Right lobe of liver (tissue), 6 donors: ENCODE measurements around the gene CFAP210. TPM values are rescaled to one million over a fixed set of nuclear protein-coding genes. Genes with fewer than 3 reads are reported as not detected.
"Not testable (repeated sequence)": the region's sequence is repeated elsewhere in the genome, so short reads cannot be mapped to it uniquely, and the experiment has no call there.

Source experiments
- ATAC-seq, 4 donors: fragments of 200-7000 bp; cut with Tn5 transposase; one replicate each; pipeline ENCODE4 v1.9.1; 2020; ENCODE audit warnings: mild to moderate bottlenecking in 4 of 4, moderate library complexity in 4 of 4
- DNase-seq, 3 donors: peaks; one replicate each; pipeline ENCODE4 v3.0.0-alpha.2; 2020
- H3K27ac ChIP-seq, 3 donors: fragments of 200-600 bp; one replicate each; pipeline ENCODE4 v1.8.0; 2022
- H3K27me3 ChIP-seq, 2 donors: fragments of 200-600 bp; one replicate each; pipeline ENCODE4 v1.8.0; 2022
- H3K36me3 ChIP-seq, 4 donors: fragments of 200-600 bp; sonication (generic) in 1 of 4; one replicate each; pipeline versions ENCODE4 v1.5.1 to v1.8.0; 2017 to 2022; ENCODE audit warnings: control low read depth in 1 of 4
- H3K4me1 ChIP-seq, 4 donors: fragments of 200-600 bp; sonication (generic) in 1 of 4; one replicate each; pipeline versions ENCODE4 v1.5.1 to v1.8.0; 2017 to 2022; ENCODE audit warnings: control low read depth in 1 of 4
- H3K4me3 ChIP-seq, 3 donors: fragments of 200-600 bp; one replicate each; pipeline ENCODE4 v1.8.0; 2022
- H3K9me3 ChIP-seq, 4 donors: fragments of 200-600 bp; sonication (generic) in 1 of 4; one replicate each; pipeline versions ENCODE4 v1.5.1 to v1.8.0; 2017 to 2022; ENCODE audit warnings: control low read depth in 1 of 4
- POLR2A ChIP-seq: fragments of 450-650 bp; IDR thresholded peaks from one replicate; pipeline ENCODE4 v1.6.1; 2017; ENCODE audit warnings: antibody characterized with exemption, mild to moderate bottlenecking
- WGBS: methylation state at CpG from one replicate; pipeline ENCODE4 v1.1.6; 2018; ENCODE audit warnings: low coverage, low lambda C conversion rate; ENCODE audit not compliant: insufficient coverage; ENCODE audit errors: missing lambda C conversion rate; 5-methylcytosine and 5-hydroxymethylcytosine counted together
- intact Hi-C, 2 donors: fragments of 100-400 bp; cut with DNase I; formaldehyde crosslinking; loops; one replicate each; pipeline versions ENCODE4 v1.11.2 to v1.14.1; 2022
- small RNA-seq, 2 experiments: library from RNA; depleted of rRNA; stranded (forward); fragments of <200 nt; gene quantifications; one replicate each; pipeline ENCODE3, GENCODE V24; 2016
- total RNA-seq, 6 experiments: library from RNA; depleted of rRNA in 2 of 6; stranded (reverse); fragments of >200 nt in 2 of 6; fragmentation: NEBNext Ultra II Directional in 3 of 6; extraction: Animal tissue kit (Norgen Biotek cat#: 25700) in 3 of 6; gene quantifications; one replicate each; pipeline versions ENCODE4 v1.1.0 to v1.2.4, GENCODE V29; 2016 to 2023
- TF ChIP-seq, protein P1 (sequence below), 4 donors: fragments of 200-600 bp in 3 of 4; fragments of 450-650 bp in 1 of 4; IDR thresholded peaks; one replicate each; pipeline versions ENCODE4 v1.5.1 to v1.8.0; 2016 to 2022; ENCODE audit warnings: antibody characterized with exemption in 4 of 4, mild to moderate bottlenecking in 2 of 4
- donor health status: DM: no; HTN: yes; CAD: no.
- donor health status: DM: no; HTN: no; CAD: no.
- donor health status: DM: no; HTN: no; CAD: no.
- donor health status: DM: no; HTN: yes; CAD: no.
- donor health status: DM: no; HTN: yes; CAD: no.

CFAP210 gene
- total RNA-seq, 6 experiments from 2014 or later, result 0.86 TPM; not detected in 5

DNA sequence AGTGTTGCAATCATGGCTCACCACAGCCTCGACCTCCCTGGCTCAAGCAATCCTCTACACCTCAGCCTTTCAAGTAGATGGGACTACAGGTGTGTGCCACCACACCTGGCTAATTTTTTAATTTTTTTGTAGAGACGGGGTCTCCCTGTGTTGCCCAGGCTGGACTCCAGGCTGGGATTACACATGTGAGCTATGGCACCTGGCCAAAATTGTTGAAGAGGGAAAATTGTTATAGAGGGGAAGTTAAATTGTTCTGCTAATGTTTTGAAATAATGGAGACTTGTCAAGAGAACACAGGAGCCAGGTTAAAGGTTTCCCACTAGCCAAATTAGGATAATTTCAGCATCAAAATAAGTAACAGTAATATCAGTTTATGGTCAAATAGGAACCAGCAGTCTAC is 84.9 kb downstream of the CFAP210 start:
- no peaks in the 10 kb centered on the region for H3K4me1 ChIP-seq
- peak in 1 of 4 donors; percentile 10 for ATAC-seq
- no peaks in the 10 kb centered on the region for H3K27me3 ChIP-seq
- DNase-seq, result no peak
- peaks cover 4 to 75% (median 21%) of the 10 kb centered on the region in 4 donors for H3K36me3 ChIP-seq
- no peak overlapping the region for H3K27ac ChIP-seq
- no peak overlapping the region for H3K4me3 ChIP-seq
- WGBS, result 72% methylated on average over 2 of the region's 2 CpGs
- intact Hi-C loops, result no loop called here
- TF ChIP-seq POLR2A, result no peak
- TF ChIP-seq, protein P1, sequence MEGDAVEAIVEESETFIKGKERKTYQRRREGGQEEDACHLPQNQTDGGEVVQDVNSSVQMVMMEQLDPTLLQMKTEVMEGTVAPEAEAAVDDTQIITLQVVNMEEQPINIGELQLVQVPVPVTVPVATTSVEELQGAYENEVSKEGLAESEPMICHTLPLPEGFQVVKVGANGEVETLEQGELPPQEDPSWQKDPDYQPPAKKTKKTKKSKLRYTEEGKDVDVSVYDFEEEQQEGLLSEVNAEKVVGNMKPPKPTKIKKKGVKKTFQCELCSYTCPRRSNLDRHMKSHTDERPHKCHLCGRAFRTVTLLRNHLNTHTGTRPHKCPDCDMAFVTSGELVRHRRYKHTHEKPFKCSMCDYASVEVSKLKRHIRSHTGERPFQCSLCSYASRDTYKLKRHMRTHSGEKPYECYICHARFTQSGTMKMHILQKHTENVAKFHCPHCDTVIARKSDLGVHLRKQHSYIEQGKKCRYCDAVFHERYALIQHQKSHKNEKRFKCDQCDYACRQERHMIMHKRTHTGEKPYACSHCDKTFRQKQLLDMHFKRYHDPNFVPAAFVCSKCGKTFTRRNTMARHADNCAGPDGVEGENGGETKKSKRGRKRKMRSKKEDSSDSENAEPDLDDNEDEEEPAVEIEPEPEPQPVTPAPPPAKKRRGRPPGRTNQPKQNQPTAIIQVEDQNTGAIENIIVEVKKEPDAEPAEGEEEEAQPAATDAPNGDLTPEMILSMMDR (IDR thresholded peaks at IDR 0.05), result no peak
- no peaks in the 10 kb centered on the region for H3K9me3 ChIP-seq

DNA sequence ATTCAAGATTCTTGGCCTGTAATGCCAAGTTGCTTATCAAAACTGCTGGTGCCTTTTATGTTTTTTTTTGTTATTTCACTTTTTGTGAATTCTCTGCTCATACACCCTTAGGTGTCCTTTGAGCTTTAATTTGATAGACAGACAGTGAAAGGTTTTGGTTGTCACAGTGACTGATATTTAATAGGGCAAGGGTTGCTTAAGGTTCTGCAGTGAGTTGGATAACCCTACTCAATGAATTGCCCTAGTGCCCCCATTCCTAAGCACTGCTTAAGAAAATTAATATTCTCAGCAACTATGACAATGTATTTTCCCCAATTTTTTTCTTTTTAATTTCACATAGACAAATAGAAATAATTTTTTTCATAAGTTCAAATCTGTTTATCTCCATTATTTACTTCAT is 94.6 kb downstream of the CFAP210 start:
- no peak overlapping the region for H3K27ac ChIP-seq
- ATAC-seq (peak in 2 of 4 donors; percentile 19 to 39), DNase-seq (no peak)
- no peaks in the 10 kb centered on the region for H3K9me3 ChIP-seq
- TF ChIP-seq POLR2A, result no peak
- TF ChIP-seq, protein P1 (IDR thresholded peaks at IDR 0.05), result no peak
- no peaks in the 10 kb centered on the region for H3K27me3 ChIP-seq
- peaks cover 0 to 6% (median 1%) of the 10 kb centered on the region in 4 donors for H3K36me3 ChIP-seq
- no peak overlapping the region for H3K4me3 ChIP-seq
- H3K4me1 ChIP-seq, result peaks cover 0 to 9% (median 0%) of the 10 kb centered on the region in 4 donors
- intact Hi-C loops, result no loop called here

DNA sequence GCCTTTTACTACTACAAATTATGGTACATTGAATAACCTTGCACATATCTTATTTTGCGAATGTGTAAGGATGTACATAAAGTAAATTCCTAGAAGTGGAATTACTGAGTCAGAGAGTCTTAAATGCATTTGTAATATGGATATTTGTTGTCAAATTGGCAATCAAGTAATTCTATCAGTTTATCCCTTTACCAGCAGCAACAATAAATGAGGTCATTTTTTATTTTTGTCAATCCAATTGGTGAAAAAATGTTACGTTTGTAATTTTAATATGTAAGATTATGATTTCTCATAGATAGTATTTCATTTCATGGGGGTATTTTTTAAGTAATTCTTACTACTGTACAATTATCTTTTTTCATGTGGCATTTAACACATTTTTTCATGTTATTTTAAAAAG is 95.2 kb downstream of the CFAP210 start:
- Histone ChIP-seq H3K4me1 (peaks cover 0 to 9% (median 0%) of the 10 kb centered on the region in 4 donors), H3K27ac (no peak overlapping the region), H3K27me3 (no peaks in the 10 kb centered on the region), H3K4me3 (no peak overlapping the region), H3K9me3 (no peaks in the 10 kb centered on the region), H3K36me3 (peaks cover 0 to under 1% (median 0%) of the 10 kb centered on the region in 4 donors)
- 100% methylated on average over 2 of the region's 2 CpGs for WGBS
- ATAC-seq (no peak), DNase-seq (no peak)
- TF ChIP-seq POLR2A, result no peak
- TF ChIP-seq, protein P1 (IDR thresholded peaks at IDR 0.05), result no peak
- intact Hi-C loops, result no loop called here

DNA sequence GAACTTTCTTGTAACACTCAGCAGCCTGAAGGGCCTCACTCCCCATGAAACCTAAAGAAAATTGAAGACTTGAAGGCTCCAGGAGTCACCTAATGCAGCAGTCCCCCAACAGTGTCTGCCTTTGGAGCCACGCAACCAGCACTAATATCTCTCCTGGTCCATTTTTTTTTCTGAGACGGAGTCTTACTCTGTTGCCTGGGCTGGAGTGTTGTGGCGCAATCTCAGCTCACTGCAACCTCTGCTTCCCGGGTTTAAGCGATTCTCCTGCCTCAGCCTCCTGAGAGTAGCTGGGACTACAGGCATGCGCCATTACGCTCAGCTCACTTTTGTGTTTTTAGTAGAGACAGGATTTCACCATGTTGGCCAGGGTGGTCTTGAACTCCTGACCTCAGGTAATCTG is 97.7 kb downstream of the CFAP210 start:
- H3K27me3 ChIP-seq, H3K27ac ChIP-seq, H3K4me1 ChIP-seq, H3K4me3 ChIP-seq, DNase-seq, intact Hi-C loops, H3K9me3 ChIP-seq, H3K36me3 ChIP-seq: not testable (repeated sequence)
- 81% methylated on average over 7 of the region's 7 CpGs for WGBS
- ATAC-seq, result peak in 1 of 4 donors; percentile 7

Small RNAs within 50 kb of the gene (small RNA-seq; reads per million reads assigned to genes)
- gene RF00432, result 0 reads per million in 2 experiments

Other genes starting within 250 kb of the CFAP210 start
- 1 to 10 TPM; 1.7 to 3.5 (median 2.3) TPM for gene BBS5, start 214.9 kb downstream of the CFAP210 start, total RNA-seq
- 1 to 10 TPM in 1 of 6 experiments, under 1 TPM in 5; 0.22 to 3.7 (median 0.30) TPM for gene KLHL41, start 184.7 kb downstream of the CFAP210 start, total RNA-seq
- gene FASTKD1, start 120.5 kb downstream of the CFAP210 start, total RNA-seq, result 10 to 100 TPM; 11.6 to 21.1 (median 13.4) TPM
- 10 to 100 TPM; 15.1 to 27.7 (median 23.8) TPM for gene PPIG, start 110.1 kb downstream of the CFAP210 start, total RNA-seq
- 1 to 10 TPM; 1.8 to 5.6 (median 2.8) TPM for gene PHOSPHO2, start 64 bp upstream of the CFAP210 start, total RNA-seq
- gene KLHL23, start 39.4 kb upstream of the CFAP210 start, total RNA-seq, result 1 to 10 TPM; 4.7 to 6.6 (median 6.0) TPM
- 10 to 100 TPM; 16.5 to 41.3 (median 33.2) TPM for gene SSB, start 104.5 kb upstream of the CFAP210 start, total RNA-seq
- 10 to 100 TPM; 18.4 to 26.7 (median 20.7) TPM for gene METTL5, start 130.5 kb upstream of the CFAP210 start, total RNA-seq
- gene UBR3, start 133.0 kb upstream of the CFAP210 start, total RNA-seq, result 10 to 100 TPM; 25.3 to 37.3 (median 29.9) TPM